Spleen (tissue), 11 donors: ENCODE measurements around the gene DMAC2. TPM values are rescaled to one million over a fixed set of nuclear protein-coding genes. Genes with fewer than 3 reads are reported as not detected.
A peak's percentile ranks its signal among the peaks of the same experiment; 100 is the strongest.
"Not testable (repeated sequence)": the region's sequence is repeated elsewhere in the genome, so short reads cannot be mapped to it uniquely, and the experiment has no call there.

Experiments
- DNase-seq: peaks from one replicate; pipeline ENCODE4 v3.0.0-alpha.2; 2020
- H3K27ac ChIP-seq, 8 donors: fragments of 200-600 bp; sonication (generic) in 7 of 8; 1 replicate in 4 of 8; 2 replicates in 4 of 8; pipeline versions ENCODE4 v1.5.0 to v1.8.0; 2016 to 2021; ENCODE audit warnings: inconsistent platforms in 4 of 8, mild to moderate bottlenecking in 4 of 8, moderate library complexity in 1 of 8
- H3K27me3 ChIP-seq, 7 donors: fragments of 200-600 bp; sonication (generic) in 6 of 7; replicated peaks in 1 of 7; 1 replicate in 4 of 7; 2 replicates in 3 of 7; pipeline versions ENCODE4 v1.5.0 to v1.8.0; 2016 to 2021; ENCODE audit warnings: inconsistent platforms in 3 of 7, mild to moderate bottlenecking in 1 of 7
- H3K36me3 ChIP-seq, 6 donors: fragments of 200-600 bp; sonication (generic) in 5 of 6; 1 replicate in 4 of 6; 2 replicates in 2 of 6; pipeline versions ENCODE4 v1.5.0 to v1.8.0; 2016 to 2021; ENCODE audit warnings: inconsistent platforms in 2 of 6
- H3K4me1 ChIP-seq, 6 donors: fragments of 200-600 bp; sonication (generic) in 5 of 6; 1 replicate in 3 of 6; 2 replicates in 3 of 6; pipeline versions ENCODE4 v1.5.0 to v1.8.0; 2016 to 2021; ENCODE audit warnings: inconsistent platforms in 3 of 6
- H3K4me3 ChIP-seq, 8 donors: fragments of 200-600 bp; sonication (generic) in 7 of 8; 1 replicate in 4 of 8; 2 replicates in 4 of 8; pipeline versions ENCODE4 v1.5.0 to v1.8.0; 2016 to 2021; ENCODE audit warnings: inconsistent platforms in 4 of 8, mild to moderate bottlenecking in 4 of 8, moderate library complexity in 2 of 8
- H3K9me3 ChIP-seq, 8 donors: fragments of 200-600 bp; sonication (generic) in 7 of 8; 1 replicate in 4 of 8; 2 replicates in 4 of 8; pipeline versions ENCODE4 v1.5.0 to v1.8.0; 2016 to 2021; ENCODE audit warnings: inconsistent platforms in 4 of 8
- CTCF ChIP-seq, 11 experiments: fragments of 200-600 bp in 7 of 11; fragments of 450-650 bp in 4 of 11; sonication (generic) in 4 of 11; IDR thresholded peaks in 8 of 11; conservative IDR thresholded peaks in 3 of 11; 1 replicate in 7 of 11; 2 replicates in 4 of 11; pipeline versions ENCODE4 v1.4.0 to v1.8.0; 2016 to 2021; ENCODE audit warnings: antibody characterized with exemption in 11 of 11, inconsistent platforms in 4 of 11, mild to moderate bottlenecking in 1 of 11
- POLR2A ChIP-seq, 3 donors: fragments of 450-650 bp; IDR thresholded peaks; one replicate each; pipeline ENCODE4 v1.5.1; 2017; ENCODE audit warnings: antibody characterized with exemption in 3 of 3, mild to moderate bottlenecking in 1 of 3
- POLR2AphosphoS5 ChIP-seq, 3 donors: sonication (generic); formaldehyde crosslinking; IDR thresholded peaks; one replicate each; pipeline ENCODE4 v1.5.1; 2017; ENCODE audit warnings: antibody characterized with exemption in 3 of 3
- WGBS, 5 donors: extraction: QIAGEN DNeasy Blood & Tissue Kit in 3 of 5; methylation state at CpG; one replicate each; pipeline versions ENCODE4 v1.1.5 to v1.1.7; 2013 to 2018; 5-methylcytosine and 5-hydroxymethylcytosine counted together
- intact Hi-C: fragments of 100-400 bp; cut with DNase I; formaldehyde crosslinking; loops from one replicate; pipeline ENCODE4 v1.15.0; 2023; ENCODE audit warnings: low total_unique reads
- polyA plus RNA-seq, 3 donors: library from polyadenylated mRNA; stranded (reverse); fragments of 200-250 nt; gene quantifications; one replicate each; pipeline ENCODE4 v1.2.1, GENCODE V29; 2013
- total RNA-seq, 7 donors: library from RNA; depleted of rRNA in 3 of 7; stranded (reverse); fragments of >200 nt in 3 of 7; fragmentation: NEBNext Ultra II Directional in 4 of 7; extraction: Animal tissue kit (Norgen Biotek cat#: 25700) in 4 of 7; gene quantifications; one replicate each; pipeline versions ENCODE4 v1.1.0 to v1.2.1, GENCODE V29; 2016 to 2021
- donor health status: healthy with polysubstance abuse.
- donor health status: DM: no; HTN: no; CAD: no; lungs with moderate emphysema.
- donor health status: DM: no; HTN: no; CAD: no.
- donor health status: Bipolar disorder and iron deficiency.
- donor health status: healthy.
- donor health status: DM: no; HTN: no; CAD: no.
- donor health status: DM: yes; HTN: yes; CAD: no.

The DMAC2 gene
- total and polyA plus RNA-seq, 10 donors = 19.2 to 36.5 (median 30.1) TPM

- H3K27ac ChIP-seq = peak overlapping the region in 7 of 8 donors; percentile 27 to 78 (median 60)
- peak; percentile 89 for DNase-seq
- H3K27me3 ChIP-seq = peaks cover 0 to 36% (median 0%) of the 10 kb centered on the region in 7 donors
- peaks cover 0 to 27% (median 17%) of the 10 kb centered on the region in 6 donors for H3K4me1 ChIP-seq
- H3K36me3 ChIP-seq, intact Hi-C loops, H3K9me3 ChIP-seq: not testable (repeated sequence)
- WGBS, 5 donors = 54 to 77% (median 68%) methylated on average over 22 of the region's 22 CpGs
- H3K4me3 ChIP-seq = peak overlapping the region in 1 of 8 donors; percentile 31
Observed at GRCh38 chr19:41463257-41464256, 23.8 kb upstream of the DMAC2 start.

- Histone ChIP-seq H3K4me3 (no peak overlapping the region), H3K9me3 (peaks cover 0 to 4% (median 0%) of the 10 kb centered on the region in 8 donors), H3K27ac (peak overlapping the region in 5 of 8 donors; percentile 48 to 78 (median 68)), H3K27me3 (peaks cover 0 to 25% (median 0%) of the 10 kb centered on the region in 7 donors), H3K4me1 (peaks cover 0 to 29% (median 17%) of the 10 kb centered on the region in 6 donors), H3K36me3 (no peaks in the 10 kb centered on the region)
- intact Hi-C loops = no loop called here
- TF ChIP-seq POLR2A (IDR thresholded peaks at IDR 0.05) (no peak), POLR2AphosphoS5 (IDR thresholded peaks at IDR 0.05) (no peak), CTCF (IDR thresholded peaks at IDR 0.05 in 8 of 11, conservative IDR thresholded peaks at IDR 0.05 in 3 of 11) (no peak)
- no peak for DNase-seq
- 64 to 82% (median 74%) methylated on average over 6 of the region's 6 CpGs for WGBS, 5 donors
Observed at GRCh38 chr19:41462497-41462896, 22.8 kb upstream of the DMAC2 start.

GRCh38 chr19:41457241-41457640, 17.5 kb upstream of the DMAC2 start:
- intact Hi-C loops = no loop called here
- WGBS, 5 donors = 29 to 43% (median 35%) methylated on average over 1 of the region's 1 CpG
- no peak for DNase-seq
- peaks cover 0 to 33% (median 10%) of the 10 kb centered on the region in 6 donors for H3K4me1 ChIP-seq
- TF ChIP-seq POLR2A (IDR thresholded peaks at IDR 0.05) (no peak), POLR2AphosphoS5 (IDR thresholded peaks at IDR 0.05) (no peak)
- H3K9me3 ChIP-seq = no peaks in the 10 kb centered on the region
- H3K4me3 ChIP-seq = no peak overlapping the region
- peaks cover 0 to 10% (median 0%) of the 10 kb centered on the region in 7 donors for H3K27me3 ChIP-seq
- peaks cover 0 to 7% (median 0%) of the 10 kb centered on the region in 6 donors for H3K36me3 ChIP-seq
- no peak overlapping the region for H3K27ac ChIP-seq

- TF ChIP-seq POLR2AphosphoS5 (IDR thresholded peaks at IDR 0.05) (no peak), CTCF (IDR thresholded peaks at IDR 0.05 in 8 of 11, conservative IDR thresholded peaks at IDR 0.05 in 3 of 11) (no peak), POLR2A (IDR thresholded peaks at IDR 0.05) (no peak)
- Histone ChIP-seq H3K4me1 (peaks cover 0 to 28% (median 9%) of the 10 kb centered on the region in 6 donors), H3K27me3 (peaks cover 0 to 10% (median 0%) of the 10 kb centered on the region in 7 donors), H3K9me3 (no peaks in the 10 kb centered on the region), H3K36me3 (peaks cover 0 to 7% (median 0%) of the 10 kb centered on the region in 6 donors), H3K4me3 (no peak overlapping the region), H3K27ac (peak overlapping the region in 5 of 8 donors; percentile 31 to 51 (median 45))
- DNase-seq = no peak
- WGBS, 5 donors = 30 to 45% (median 40%) methylated on average over 7 of the region's 7 CpGs
- intact Hi-C loops = no loop called here
Observed at GRCh38 chr19:41456342-41456918, 16.7 kb upstream of the DMAC2 start.
